SK-N-SH (cell line): ENCODE results near the gene ABLIM2. TPM values are rescaled to one million over a fixed set of nuclear protein-coding genes. Genes with fewer than 3 reads are reported as not detected.
A peak's percentile ranks its signal among the peaks of the same experiment; 100 is the strongest.

Experiments used
- CTCF ChIA-PET: fragments of 300-600, 350-600 bp; formaldehyde crosslinking; extraction: SDS; loops from one replicate; lab custom pipeline; 2021; lab: Yijun Ruan, JAX
- POLR2A ChIA-PET: fragments of 350-600 bp; sonication (Branson Sonifier 250); formaldehyde crosslinking; extraction: SDS; loops from one replicate; lab custom pipeline; 2020; ENCODE audit warnings: antibody characterized with exemption, inconsistent platforms; lab: Yijun Ruan, JAX
- DNase-seq: peaks from one replicate; pipeline ENCODE4 v3.0.0; 2012
- H2AFZ ChIP-seq: fragments of 200-600 bp; sonication (generic); 2 replicates; pipeline ENCODE4 v1.8.1; 2016; ENCODE audit warnings: antibody characterized with exemption, mild to moderate bottlenecking, low read depth
- H3F3A ChIP-seq: fragments of 200-600 bp; sonication (generic); replicated peaks from 2 replicates; pipeline ENCODE3; 2016; ENCODE audit warnings: antibody characterized with exemption, mild to moderate bottlenecking; ENCODE audit not compliant: insufficient read depth
- H3K27ac ChIP-seq, 2 experiments: fragments of 200-500 bp in 1 of 2; fragments of 200-600 bp in 1 of 2; sonication (Bioruptor generic) in 1 of 2; sonication (generic), shearing (Covaris generic) in 1 of 2; 2 replicates each; pipeline versions ENCODE4 v1.5.1 to v1.6.1; 2014 to 2016; ENCODE audit warnings: low read depth in 2 of 2, inconsistent platforms in 1 of 2, low read length in 1 of 2, mild to moderate bottlenecking in 1 of 2, mixed read lengths in 1 of 2
- H3K27me3 ChIP-seq: fragments of 200-600 bp; sonication (generic), shearing (Covaris generic); 2 replicates; pipeline ENCODE4 v1.6.1; 2016; ENCODE audit warnings: mixed run types; ENCODE audit not compliant: insufficient read depth
- H3K36me3 ChIP-seq, 2 experiments: fragments of 200-500 bp in 1 of 2; fragments of 200-600 bp in 1 of 2; sonication (Bioruptor generic) in 1 of 2; sonication (generic) in 1 of 2; replicated peaks in 1 of 2; 2 replicates each; pipeline versions ENCODE3 to v1.5.1; 2014 to 2016; ENCODE audit warnings: low read length in 1 of 2, mild to moderate bottlenecking in 1 of 2; ENCODE audit not compliant: insufficient read depth in 2 of 2, control insufficient read depth in 1 of 2
- H3K4me1 ChIP-seq, 2 experiments: fragments of 200-500 bp in 1 of 2; fragments of 200-600 bp in 1 of 2; sonication (Bioruptor generic) in 1 of 2; sonication (generic), shearing (Covaris generic) in 1 of 2; 2 replicates each; pipeline versions ENCODE4 v1.5.1 to v1.6.1; 2014 to 2016; ENCODE audit warnings: low read depth in 1 of 2, low read length in 1 of 2, mixed run types in 1 of 2; ENCODE audit not compliant: insufficient read depth in 2 of 2, control insufficient read depth in 1 of 2
- H3K4me2 ChIP-seq: fragments of 200-600 bp; sonication (generic), shearing (Covaris generic); 2 replicates; pipeline ENCODE4 v1.6.1; 2017; ENCODE audit warnings: mixed run types
- H3K4me3 ChIP-seq, 2 experiments: fragments of 200-500 bp in 1 of 2; fragments of 200-600 bp in 1 of 2; sonication (Bioruptor generic) in 1 of 2; sonication (generic), shearing (Covaris generic) in 1 of 2; 2 replicates each; pipeline versions ENCODE4 v1.5.1 to v1.8.1; 2014 to 2016; ENCODE audit warnings: low read depth in 2 of 2, inconsistent platforms in 1 of 2, low read length in 1 of 2, mild to moderate bottlenecking in 1 of 2, mixed read lengths in 1 of 2, moderate library complexity in 1 of 2
- H3K79me2 ChIP-seq: fragments of 200-600 bp; sonication (generic); 2 replicates; pipeline ENCODE4 v1.8.1; 2017; ENCODE audit warnings: mild to moderate bottlenecking; ENCODE audit not compliant: insufficient read depth
- H3K9ac ChIP-seq: fragments of 200-600 bp; sonication (generic); 2 replicates; pipeline ENCODE4 v1.6.1; 2017; ENCODE audit warnings: mixed run types
- H3K9me2 ChIP-seq: fragments of 200-600 bp; sonication (generic); 2 replicates; pipeline ENCODE4 v1.6.1; 2017; ENCODE audit warnings: mixed run types
- H3K9me3 ChIP-seq: fragments of 200-600 bp; sonication (generic); 2 replicates; pipeline ENCODE4 v1.6.1; 2017; ENCODE audit warnings: mixed run types, mild to moderate bottlenecking, moderate library complexity
- H4K20me1 ChIP-seq: fragments of 200-600 bp; sonication (generic); 2 replicates; pipeline ENCODE4 v1.6.1; 2017; ENCODE audit warnings: mild to moderate bottlenecking, mixed run types; ENCODE audit not compliant: insufficient read depth
- ELF1 ChIP-seq: IDR thresholded peaks from 2 replicates; pipeline ENCODE4 v1.4.0; 2012
- FOSL2 ChIP-seq: IDR thresholded peaks from 2 replicates; pipeline ENCODE4 v1.4.0; 2012; ENCODE audit warnings: low read depth, mild to moderate bottlenecking, moderate library complexity, borderline replicate concordance
- GABPA ChIP-seq: IDR thresholded peaks from 2 replicates; pipeline ENCODE4 v1.4.0; 2012; ENCODE audit warnings: low read depth, mild to moderate bottlenecking
- GATA2 ChIP-seq: sonication (generic); formaldehyde crosslinking; IDR thresholded peaks from 2 replicates; pipeline ENCODE4 v1.5.0; 2020; ENCODE audit warnings: mild to moderate bottlenecking, missing genetic modification reagents
- MAX ChIP-seq: IDR thresholded peaks from 2 replicates; pipeline ENCODE4 v1.4.0; 2012; ENCODE audit warnings: low read depth
- NRF1 ChIP-seq: IDR thresholded peaks from 2 replicates; pipeline ENCODE4 v1.6.1; 2012; ENCODE audit warnings: low read depth, mild to moderate bottlenecking, low read length
- RCOR1 ChIP-seq: fragments of 150-350 bp; IDR thresholded peaks from 2 replicates; pipeline ENCODE4 v1.6.1; 2017; ENCODE audit warnings: antibody characterized with exemption, low read length
- RXRA ChIP-seq: IDR thresholded peaks from 2 replicates; pipeline ENCODE4 v1.4.0; 2012; ENCODE audit warnings: low read depth, mild to moderate bottlenecking, borderline replicate concordance
- SIN3A ChIP-seq: IDR thresholded peaks from 2 replicates; pipeline ENCODE4 v1.6.1; 2012; ENCODE audit warnings: low read depth, mild to moderate bottlenecking, low read length, moderate library complexity, borderline replicate concordance
- USF1 ChIP-seq: IDR thresholded peaks from 2 replicates; pipeline ENCODE4 v1.4.0; 2012; ENCODE audit warnings: low read depth, borderline replicate concordance
- ZBTB33 ChIP-seq: IDR thresholded peaks from 2 replicates; pipeline ENCODE4 v1.4.0; 2012; ENCODE audit warnings: low read depth, borderline replicate concordance
- WGBS: methylation state at CpG from one replicate; pipeline ENCODE4 v1.1.6; 2017; ENCODE audit warnings: low lambda C conversion rate; 5-methylcytosine and 5-hydroxymethylcytosine counted together
- polyA plus RNA-seq, 3 experiments: library from polyadenylated mRNA; depleted of rRNA; stranded (reverse); fragments of >200 nt; gene quantifications; 2 replicates each; pipeline ENCODE4 v1.2.3, GENCODE V29; 2012
- TF ChIP-seq, protein P1 (sequence below): fragments of 150-350 bp; IDR thresholded peaks from 2 replicates; pipeline ENCODE4 v1.6.1; 2016; ENCODE audit warnings: mild to moderate bottlenecking, low read depth, low read length

Gene ABLIM2
- polyA plus RNA-seq, 1 of the 3 experiments (the other 2 are of a cell fraction), result 0.53 TPM

DNA sequence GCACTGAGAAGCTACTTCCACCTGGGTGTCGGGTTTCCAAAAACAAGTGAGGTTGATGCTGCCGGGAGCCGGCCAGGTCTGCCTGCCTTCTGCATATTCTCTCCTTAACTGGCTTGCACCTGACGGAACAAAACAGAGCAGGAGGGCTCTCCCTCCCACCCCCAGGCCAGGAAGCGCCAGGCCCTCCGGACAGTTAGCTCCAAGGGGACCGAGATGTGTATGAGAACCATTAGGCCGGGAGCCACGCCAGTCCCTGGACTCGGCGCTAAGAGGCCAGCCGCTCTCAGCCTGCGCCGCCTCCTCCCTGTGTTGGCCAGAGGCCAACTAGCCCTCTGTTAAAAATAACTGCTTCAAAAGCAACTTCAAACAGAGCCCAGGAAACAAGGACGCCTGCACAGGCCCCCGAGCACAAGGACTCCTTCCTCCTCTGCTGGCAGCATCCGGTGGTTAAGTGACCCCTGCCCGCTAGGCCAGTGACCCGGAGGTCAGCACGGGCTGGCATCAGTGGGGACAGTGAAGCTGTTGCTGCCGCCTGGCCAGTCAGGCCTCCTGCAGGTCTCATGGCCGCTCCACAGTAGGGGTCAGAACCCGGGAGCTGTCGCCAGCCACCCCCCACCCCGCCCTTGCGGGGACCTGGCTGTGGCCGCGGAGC, 107.9 kb downstream of the ABLIM2 start (continued):
- TF ChIP-seq SIN3A, result no peak
- no peak for TF ChIP-seq ELF1
- TF ChIP-seq NRF1, result no peak
- TF ChIP-seq, protein P1, sequence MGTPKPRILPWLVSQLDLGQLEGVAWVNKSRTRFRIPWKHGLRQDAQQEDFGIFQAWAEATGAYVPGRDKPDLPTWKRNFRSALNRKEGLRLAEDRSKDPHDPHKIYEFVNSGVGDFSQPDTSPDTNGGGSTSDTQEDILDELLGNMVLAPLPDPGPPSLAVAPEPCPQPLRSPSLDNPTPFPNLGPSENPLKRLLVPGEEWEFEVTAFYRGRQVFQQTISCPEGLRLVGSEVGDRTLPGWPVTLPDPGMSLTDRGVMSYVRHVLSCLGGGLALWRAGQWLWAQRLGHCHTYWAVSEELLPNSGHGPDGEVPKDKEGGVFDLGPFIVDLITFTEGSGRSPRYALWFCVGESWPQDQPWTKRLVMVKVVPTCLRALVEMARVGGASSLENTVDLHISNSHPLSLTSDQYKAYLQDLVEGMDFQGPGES, result no peak
- no peak for TF ChIP-seq RXRA

DNA sequence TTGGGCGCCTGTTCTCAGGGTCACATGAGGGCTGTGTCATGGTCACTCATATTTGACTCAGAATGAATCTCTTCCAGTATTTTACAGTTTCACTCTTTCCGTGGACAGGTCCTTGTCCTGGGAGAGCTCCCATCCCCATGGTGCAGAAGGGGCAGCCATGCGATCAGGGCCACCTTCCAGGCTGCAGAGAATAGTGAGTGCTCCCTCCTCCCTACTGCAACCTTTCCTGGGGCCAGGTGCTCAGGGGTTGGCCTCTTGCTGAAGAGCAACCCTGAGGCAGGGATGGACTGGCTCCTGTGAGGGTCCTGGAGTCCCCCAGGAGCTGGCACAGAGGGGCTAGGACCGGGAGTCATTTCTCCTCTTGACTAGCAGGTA, 108.4 kb downstream of the ABLIM2 start:
- WGBS, result 70% methylated on average over 3 of the region's 4 CpGs
- peak overlapping the region; percentile 15; the same call in 1 of the 2 replicates for H3K4me2 ChIP-seq
- H3K36me3 ChIP-seq, result no peaks in the 10 kb centered on the region
- H3K27ac ChIP-seq, result peak overlapping the region in 1 of 2 experiments; percentile 80; a peak in 2 of 4 replicates
- TF ChIP-seq GATA2 (no peak), GABPA (no peak)
- no peak for DNase-seq
- H3K27me3 ChIP-seq, result no peaks in the 10 kb centered on the region
- no peaks in the 10 kb centered on the region for H4K20me1 ChIP-seq
- H3K79me2 ChIP-seq, result no peaks in the 10 kb centered on the region
- no peaks in the 10 kb centered on the region for H3K9me2 ChIP-seq
- H3K9ac ChIP-seq, result no peak overlapping the region
- H3K9me3 ChIP-seq, result no peaks in the 10 kb centered on the region
- ChIA-PET CTCF (interaction anchor here (0.6 to 3.0 kb wide), 8 partner anchors 12 to 289 kb away, joined by 3 to 9 read pairs (median 3); partner anchors contain the start of gene ABLIM2), POLR2A (interaction anchor here (0.7 kb wide), 1 partner anchor 71 kb away, joined by 3 read pairs; no protein-coding TSS in a partner anchor)
- H3K4me1 ChIP-seq, result peaks cover 6 to 27% of the 10 kb centered on the region in 2 experiments; a peak in 2 of 4 replicates
- no peak overlapping the region for H2AFZ ChIP-seq
- no peaks in the 10 kb centered on the region for H3F3A ChIP-seq
- H3K4me3 ChIP-seq, result no peak overlapping the region

DNA sequence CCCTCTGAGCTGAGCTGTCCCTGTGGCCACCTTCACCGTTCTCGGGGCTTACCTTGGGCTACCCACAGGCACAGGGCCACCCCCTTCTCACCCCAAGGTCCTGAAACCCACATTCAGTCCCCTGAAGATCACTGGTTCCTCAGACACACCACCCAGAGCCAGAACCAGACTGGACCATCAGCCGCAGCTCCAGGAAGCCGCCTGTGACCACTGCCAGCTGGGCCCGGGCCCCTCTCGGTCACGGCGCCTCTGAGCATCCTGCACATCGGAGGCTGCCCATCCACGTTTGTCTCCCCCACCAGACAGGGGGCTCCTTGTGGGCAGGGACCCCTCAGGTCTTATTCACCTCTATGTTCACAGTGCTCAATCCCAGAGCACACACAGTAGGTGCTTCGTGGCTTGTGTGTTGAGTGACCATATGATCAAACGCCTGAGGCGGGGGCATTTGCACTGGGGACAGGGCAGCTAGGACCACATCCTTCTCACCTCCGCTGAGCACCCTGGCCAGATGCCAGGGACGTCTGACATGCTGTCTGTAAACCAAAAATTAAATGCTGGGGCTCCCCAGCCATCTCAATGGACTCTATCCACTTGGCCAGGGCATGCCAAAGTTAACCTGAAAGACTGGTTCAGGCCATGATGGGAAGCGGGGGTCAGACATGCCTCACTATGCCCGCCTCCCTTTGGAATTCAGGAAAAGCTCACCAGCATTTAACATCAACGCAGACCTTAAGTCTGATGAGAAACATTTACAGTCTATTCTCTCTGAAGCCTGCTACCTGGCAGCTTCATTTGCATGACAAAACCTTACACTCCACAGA, 109.5 kb downstream of the ABLIM2 start:
- Histone ChIP-seq H3K4me1 (peaks cover 6 to 33% of the 10 kb centered on the region in 2 experiments; a peak in 2 of 4 replicates), H3F3A (no peaks in the 10 kb centered on the region), H3K4me2 (no peak overlapping the region), H3K9ac (no peak overlapping the region), H3K27ac (no peak overlapping the region), H2AFZ (no peak overlapping the region), H3K9me3 (no peaks in the 10 kb centered on the region), H4K20me1 (no peaks in the 10 kb centered on the region), H3K4me3 (no peak overlapping the region), H3K9me2 (no peaks in the 10 kb centered on the region), H3K27me3 (no peaks in the 10 kb centered on the region), H3K36me3 (no peaks in the 10 kb centered on the region)
- ChIA-PET POLR2A (interaction anchor here (0.6 kb wide), 1 partner anchor 111 kb away, joined by 3 read pairs; no protein-coding TSS in a partner anchor), CTCF (interaction anchor here (1.3 to 3.0 kb wide), 3 partner anchors 10 to 128 kb away, joined by 4 to 9 read pairs (median 8); no protein-coding TSS in a partner anchor)
- no peak for DNase-seq
- no peak for TF ChIP-seq MAX
- TF ChIP-seq ELF1, result no peak
- no peak for TF ChIP-seq FOSL2
- no peak for TF ChIP-seq USF1
- no peak for TF ChIP-seq ZBTB33
- no peak for TF ChIP-seq RCOR1
- TF ChIP-seq, all 33 proteins: peak for 0
- WGBS, result 73% methylated on average over 16 of the region's 18 CpGs
- no peaks in the 10 kb centered on the region for H3K79me2 ChIP-seq
